Right hindlimb (tissue), 1 donor: ENCODE measurements around the gene TRIM60.
"Not testable (repeated sequence)": the region's sequence is repeated elsewhere in the genome, so short reads cannot be mapped to it uniquely, and the experiment has no call there.

Experiments used
- DNase-seq: peaks from one replicate; pipeline ENCODE4 v3.0.0-alpha.2; 2018

TRIM60 gene

DNA sequence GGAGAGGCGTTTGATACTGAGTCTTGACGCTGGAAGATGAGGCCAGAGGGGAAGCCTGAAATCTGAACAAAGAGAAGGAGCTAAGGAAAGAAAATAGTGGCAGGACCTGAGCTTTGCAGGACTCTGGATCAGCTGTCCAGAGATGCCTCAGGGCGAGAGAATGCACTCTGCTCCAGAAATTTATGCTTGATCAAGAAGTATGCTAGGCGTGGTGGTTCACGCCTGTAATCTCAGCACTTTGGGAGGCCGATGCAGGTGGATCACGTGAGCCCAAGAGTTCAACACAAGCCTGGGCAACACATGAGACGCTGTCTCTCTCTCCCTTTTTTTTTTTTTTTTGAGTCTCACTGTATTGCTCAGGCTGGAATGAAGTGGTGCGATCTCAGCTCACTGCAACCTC, 23.8 kb downstream of the TRIM60 start:
- DNase-seq: no peak

DNA sequence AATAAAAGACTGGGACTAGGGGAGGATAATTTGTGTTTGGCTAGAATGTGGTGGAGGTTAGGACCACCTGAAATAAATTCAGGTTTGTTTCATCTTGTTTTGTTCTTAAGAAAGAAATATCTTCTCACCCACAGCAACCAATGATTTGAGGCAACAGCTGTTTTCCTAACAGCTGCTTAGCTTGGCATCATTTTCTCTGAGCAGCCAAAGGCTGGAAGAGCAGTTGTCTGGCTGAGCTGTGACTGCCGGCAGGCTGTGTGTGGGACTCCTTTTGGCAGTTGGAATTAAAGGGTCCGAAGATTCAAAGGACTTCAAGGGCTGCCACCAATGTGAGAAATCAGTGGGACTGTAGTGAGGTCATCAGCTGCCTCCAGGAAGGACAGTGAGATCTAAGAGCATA, 26.9 kb downstream of the TRIM60 start:
- peak; percentile 69 for DNase-seq

DNA sequence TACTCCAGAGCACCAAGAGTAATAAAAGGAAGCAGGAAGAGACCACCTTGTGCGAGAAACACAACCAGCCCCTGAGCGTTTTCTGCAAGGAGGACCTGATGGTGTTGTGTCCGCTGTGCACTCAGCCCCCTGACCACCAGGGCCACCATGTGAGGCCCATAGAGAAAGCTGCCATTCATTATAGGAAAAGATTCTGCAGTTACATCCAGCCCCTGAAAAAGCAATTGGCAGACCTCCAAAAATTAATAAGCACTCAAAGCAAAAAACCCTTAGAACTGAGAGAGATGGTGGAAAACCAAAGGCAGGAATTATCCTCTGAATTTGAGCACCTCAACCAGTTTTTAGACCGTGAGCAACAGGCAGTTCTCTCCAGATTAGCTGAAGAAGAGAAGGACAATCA, 27.6 kb downstream of the TRIM60 start:
- no peak for DNase-seq

DNA sequence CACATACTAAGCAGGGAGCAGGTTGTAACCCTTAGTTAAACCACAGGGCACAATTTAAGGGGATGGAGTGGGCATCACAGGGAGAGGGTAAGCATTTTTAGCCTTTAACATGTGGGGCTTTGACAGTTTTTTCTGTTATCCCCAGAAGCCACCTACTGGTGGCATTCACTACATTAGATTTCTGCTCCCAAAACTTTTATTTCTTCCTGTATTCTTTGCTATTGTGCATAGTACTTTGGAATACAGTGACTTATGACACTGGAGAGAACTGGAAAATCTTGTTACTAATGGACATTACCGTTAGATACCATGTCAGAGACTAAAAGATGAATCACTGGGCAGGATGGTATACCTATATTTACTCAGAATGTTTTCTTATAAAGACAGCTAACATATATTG, 29.1 kb downstream of the TRIM60 start:
- DNase-seq: no peak

DNA sequence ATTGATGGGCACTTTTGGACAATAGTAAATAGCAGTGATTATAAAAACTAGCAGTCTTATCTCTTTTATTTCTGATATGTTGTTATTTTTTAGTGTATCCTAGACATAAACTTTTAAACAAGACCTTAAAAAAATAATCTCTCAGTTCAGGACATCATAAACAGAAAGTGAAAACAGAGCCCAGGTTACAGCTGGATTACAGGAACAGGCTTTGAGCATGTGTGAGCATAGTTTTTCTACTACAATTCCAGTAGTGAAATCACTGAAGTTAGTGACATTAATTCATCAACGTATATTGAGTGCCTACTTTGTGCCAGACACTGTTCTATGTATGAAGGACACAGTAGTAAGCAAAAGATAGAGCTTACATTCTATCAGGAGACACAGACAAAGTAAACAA, 38.8 kb downstream of the TRIM60 start:
- DNase-seq: no peak

DNA sequence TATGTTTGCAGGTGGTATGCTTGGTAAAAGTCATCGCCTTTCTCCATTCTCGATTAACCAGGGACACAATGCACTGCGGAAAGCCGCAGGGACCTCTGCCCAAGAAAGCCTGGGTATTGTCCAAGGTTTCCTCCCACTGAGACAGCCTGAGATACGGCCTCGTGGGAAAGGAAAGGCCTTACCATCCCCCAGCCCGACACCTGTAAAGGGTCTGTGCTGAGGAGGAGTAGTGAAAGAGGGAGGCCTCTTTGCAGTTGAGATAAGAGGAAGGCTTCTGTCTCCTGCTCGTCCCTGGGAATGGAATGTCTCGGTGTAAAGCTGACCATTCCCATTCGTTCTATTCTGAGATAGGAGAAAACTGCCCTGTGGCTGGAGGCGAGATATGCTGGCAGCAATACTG, 41.5 kb downstream of the TRIM60 start:
- not testable (repeated sequence) for DNase-seq

DNA sequence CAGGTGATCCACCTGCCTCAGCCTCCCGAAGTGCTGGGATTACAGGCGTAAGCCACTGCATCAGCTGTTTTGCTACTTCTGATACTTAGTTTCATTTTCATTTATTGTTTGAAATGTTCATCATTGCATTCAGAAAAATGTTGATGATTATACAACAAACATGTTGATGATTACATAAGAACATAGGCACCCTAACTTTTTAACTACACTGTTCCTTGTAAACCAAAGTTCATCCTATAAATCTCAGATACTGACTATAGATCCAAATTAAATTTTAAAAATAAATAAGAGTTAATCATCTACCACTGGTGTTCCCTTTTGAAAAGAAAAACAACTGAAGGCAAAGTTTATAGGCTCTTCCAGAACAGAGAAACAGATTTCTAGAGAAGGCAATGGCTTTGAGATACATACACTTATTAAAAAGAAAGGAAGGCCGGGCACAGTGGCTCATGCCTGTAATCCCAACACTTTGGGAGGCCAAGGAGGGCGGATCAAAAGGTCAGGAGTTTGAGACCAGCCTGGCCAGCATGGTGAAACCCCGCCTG, 45.3 kb downstream of the TRIM60 start:
- DNase-seq: no peak

DNA sequence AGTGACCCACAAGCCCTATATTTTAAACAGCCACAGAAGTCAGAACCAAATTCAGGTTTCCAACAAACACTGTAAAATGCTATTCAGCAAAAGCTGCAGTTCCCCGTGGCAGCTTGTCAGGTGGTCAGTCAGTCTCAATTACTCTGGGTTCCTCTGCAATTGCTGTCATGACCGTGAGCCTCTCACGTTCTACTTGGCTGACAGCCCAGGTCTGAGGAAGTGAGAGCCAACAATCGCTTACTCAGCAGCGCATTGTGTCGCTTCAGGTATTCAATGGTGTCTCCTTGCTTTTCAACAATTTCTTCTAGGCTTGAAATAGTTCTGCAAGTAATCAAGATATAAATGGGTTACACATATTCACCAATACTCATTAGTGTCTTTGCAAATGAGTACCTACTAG, 47.7 kb downstream of the TRIM60 start:
- DNase-seq: peak; percentile 47

DNA sequence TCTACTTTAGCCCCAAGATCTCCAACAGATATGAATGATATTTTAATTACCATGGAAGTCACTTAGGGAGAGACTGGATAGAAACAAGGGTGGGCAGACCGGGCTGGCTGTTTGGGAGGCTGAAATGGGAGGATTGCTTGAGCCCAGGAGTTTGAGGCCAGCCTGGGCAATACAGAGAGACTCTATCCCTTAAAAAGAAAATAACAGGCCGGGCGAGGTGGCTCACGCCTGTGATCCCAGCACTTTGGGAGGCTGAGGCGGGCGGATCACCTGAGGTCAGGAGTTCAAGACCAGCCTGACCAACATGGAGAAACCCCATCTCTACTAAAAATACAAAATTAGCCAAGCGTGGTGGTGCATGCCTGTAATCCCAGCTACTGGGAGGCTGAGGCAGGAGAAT, 53.0 kb downstream of the TRIM60 start:
- DNase-seq: not testable (repeated sequence)

DNA sequence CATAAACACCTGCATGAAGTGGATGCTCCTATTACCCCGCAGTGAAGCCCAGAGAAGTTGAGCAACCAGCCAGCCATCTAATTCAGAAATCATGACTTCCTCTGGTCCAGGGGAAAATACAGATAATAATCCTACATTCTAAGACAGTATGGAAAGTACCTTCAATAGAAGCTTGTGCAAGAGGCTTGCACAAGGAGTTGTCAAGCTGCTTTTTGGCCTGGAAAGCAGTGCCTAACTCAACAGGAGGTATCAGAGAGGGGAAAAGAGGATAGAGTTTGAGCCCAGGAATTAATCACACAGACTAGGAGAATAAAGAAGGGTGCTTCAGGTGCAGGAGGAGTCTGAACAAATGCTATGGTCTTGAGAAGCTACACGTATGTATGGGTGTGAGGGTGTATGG, 54.1 kb downstream of the TRIM60 start:
- DNase-seq: no peak

DNA sequence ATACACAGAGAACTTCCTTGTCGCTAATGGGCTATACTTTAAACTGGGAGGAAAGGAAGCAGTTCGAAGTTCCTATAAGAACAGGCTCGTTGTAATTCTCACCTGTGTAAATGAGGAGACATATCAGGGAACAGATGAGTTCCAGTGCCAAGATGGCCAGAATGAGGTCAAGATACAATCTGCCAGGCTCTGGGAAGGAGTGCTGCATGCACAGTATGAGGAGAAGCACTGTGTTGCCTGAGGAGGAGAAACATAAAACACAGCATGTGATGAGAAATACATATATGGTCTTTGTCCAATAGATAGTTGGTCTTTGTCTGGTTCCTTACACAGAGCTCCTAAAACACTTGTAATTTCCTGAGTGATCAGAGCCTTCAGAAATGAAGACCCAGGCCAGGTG, 56.6 kb downstream of the TRIM60 start:
- DNase-seq: no peak
